NCI-H526 (cell line): Measurements from ENCODE around the gene OSBPL3.

Source experiments
- DNase-seq, 2 experiments: peaks; one replicate each; lab custom pipeline; 2025; lab: John Stamatoyannopoulos, UW

The OSBPL3 gene

GRCh38 chr7:24952464-24952863 is 27.5 kb downstream of the OSBPL3 start:
- DNase-seq, result no peak

DNA sequence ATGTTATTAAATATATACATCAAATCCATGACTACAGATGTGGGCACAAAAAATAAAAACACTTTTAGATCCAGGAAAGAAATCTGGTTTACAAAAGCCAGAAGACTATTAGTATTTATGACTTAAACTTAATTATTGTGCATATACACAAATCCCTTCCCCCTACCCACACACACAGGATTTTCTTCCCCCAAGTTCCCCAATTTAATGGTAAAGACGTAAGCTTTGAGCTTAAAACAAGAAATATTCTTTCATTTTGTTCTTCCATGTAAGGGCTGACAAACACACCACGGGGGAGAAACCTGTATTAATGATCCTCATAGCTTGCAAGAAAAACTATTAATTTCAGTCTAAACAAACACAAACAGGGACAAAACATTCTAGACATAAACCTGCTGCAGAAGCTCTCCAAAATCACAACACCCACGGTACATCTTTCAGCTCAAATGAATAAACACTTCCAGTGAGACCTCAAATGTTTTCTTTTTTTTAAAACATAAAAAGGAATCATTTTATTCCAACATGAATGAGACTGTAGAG is 28.5 kb downstream of the OSBPL3 start:
- no peak for DNase-seq

GRCh38 chr7:24949884-24950283 is 30.1 kb downstream of the OSBPL3 start:
- DNase-seq, result no peak

DNA sequence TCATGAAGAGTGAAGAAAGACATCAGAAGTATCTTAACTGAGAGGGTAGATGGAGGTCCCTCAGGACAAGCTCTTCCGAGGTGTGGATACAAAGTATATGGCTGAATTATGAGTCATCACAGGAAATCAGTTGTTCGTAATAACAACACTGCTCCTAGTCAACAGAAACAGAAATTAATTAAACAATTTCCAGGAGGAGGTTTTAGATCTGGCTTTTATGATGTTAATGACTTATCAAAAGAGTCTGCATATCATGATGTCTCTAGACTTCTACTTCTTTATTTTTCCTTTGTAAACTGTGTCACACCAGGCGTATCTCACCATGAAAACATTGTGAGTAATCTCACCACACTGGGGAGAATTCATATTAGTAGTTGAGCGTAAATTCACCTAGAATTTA is 31.2 kb downstream of the OSBPL3 start:
- DNase-seq, result no peak

DNA sequence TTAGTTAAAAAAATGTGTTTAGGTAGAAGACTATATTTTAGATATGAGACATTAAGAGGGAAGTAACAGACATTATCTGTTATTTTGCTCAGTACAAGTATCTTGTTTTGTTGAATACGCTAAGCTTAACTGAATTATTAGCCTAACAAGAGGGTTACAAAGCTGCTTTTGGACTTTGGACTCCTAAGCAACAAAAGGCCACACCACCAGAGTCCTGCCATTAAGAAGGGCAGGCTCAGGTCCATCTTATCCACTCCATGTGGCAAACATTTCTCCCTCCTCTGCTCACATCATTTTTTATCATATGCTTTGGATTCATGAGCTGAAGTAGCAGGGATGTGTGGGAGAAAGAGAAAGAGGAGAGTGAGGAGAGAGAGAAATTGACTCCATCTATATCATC is 33.5 kb downstream of the OSBPL3 start:
- no peak for DNase-seq

- DNase-seq, result no peak
Measured at GRCh38 chr7:24945899-24946298, 34.1 kb downstream of the OSBPL3 start.

DNA sequence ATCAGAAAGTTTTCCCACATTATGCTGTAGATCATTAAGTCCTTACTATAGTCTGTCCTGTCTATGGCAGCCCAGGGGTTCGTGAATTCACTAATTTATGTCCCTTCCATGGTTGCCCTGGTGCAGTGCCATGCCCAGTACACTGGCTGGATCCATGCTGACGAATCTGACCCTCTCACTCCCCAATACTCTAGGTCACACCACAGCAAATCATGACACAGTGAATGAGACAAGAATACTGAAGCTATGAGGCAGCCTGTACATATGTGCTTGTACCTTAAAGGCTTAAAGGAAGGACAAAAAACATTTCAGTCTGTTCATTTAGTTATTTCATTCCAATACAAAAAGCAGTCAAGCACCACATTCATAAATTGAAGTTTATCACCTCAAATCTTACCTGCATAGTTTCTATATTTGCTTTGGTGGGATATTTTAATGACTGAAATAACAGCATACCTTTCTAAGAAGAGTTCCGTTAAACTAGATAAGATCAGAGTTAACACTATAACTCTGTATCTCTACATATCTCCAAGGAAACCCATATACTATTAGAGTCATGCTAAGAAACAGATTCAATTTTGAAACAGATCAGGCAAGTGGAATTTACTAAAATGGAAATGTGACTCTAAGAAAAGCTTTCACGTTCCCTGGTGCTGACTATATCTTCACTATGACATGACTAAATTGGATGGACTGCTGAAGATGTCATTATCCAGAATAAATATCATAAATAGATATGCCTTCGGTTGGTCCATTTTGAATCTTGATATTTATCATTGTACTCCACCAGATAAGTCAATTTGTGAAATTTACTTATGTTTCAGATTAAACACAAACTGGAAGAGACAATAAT is 36.7 kb downstream of the OSBPL3 start:
- no peak for DNase-seq

DNA sequence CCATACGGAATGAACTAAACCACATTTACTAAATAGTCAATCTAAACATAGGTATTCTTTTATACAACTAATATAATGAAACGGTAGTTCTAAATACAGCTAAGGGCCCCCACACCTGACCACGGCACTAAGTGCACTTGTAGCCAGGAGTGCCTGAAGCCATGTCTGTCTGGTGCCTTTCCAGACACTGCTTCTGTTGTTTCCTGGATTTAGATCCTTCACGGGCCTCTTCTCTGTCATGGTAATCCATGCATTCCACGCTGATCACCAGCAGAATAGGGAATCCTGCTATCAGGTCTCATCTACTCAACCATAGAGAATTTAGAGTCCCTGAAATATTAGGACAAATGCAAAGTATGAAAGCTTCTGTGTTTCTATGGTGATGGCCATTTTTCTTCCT is 37.8 kb downstream of the OSBPL3 start:
- DNase-seq, result no peak

DNA sequence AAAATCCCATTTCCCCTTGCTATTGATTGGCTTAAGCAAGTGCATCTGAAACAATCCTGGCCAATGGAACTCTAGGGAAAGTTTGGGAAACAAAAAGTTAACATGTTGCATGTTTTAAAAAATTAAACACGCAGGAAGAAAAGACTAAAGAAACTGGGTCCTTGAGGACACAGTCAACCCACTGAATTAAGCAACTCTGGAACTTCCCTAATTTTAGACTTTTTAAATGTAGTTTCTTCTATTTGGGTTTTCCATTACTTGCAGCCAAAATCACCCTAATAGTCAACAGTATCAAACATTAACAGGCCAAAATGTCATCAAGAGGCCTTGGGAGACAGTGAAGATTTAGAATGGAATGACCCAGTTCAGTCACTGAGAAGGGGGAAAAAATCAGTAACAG is 40.6 kb downstream of the OSBPL3 start:
- no peak for DNase-seq

- no peak for DNase-seq
Measured at GRCh38 chr7:24936121-24936824, 43.7 kb downstream of the OSBPL3 start.

GRCh38 chr7:24933298-24933697 is 46.7 kb downstream of the OSBPL3 start:
- DNase-seq, result no peak

DNA sequence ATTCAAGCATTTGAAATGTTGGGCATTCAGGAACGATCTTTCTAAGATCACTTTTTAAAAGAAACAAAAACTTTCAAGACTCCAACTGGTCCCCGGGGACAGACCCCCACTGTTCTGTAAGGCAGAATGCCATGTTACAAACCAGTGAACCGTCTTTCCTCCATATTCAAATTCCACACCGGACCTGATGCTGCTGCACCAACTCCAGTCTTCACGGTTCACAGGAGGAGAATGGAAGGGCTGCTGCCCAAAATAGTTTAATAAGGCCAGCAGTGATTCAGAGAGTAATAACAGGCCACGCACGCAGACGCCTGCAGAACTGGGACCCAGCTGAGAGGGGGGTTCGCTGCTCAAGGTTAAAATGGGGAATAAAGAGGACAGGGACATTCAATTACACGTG is 47.2 kb downstream of the OSBPL3 start:
- no peak for DNase-seq

GRCh38 chr7:24932389-24932788 is 47.6 kb downstream of the OSBPL3 start:
- no peak for DNase-seq

DNA sequence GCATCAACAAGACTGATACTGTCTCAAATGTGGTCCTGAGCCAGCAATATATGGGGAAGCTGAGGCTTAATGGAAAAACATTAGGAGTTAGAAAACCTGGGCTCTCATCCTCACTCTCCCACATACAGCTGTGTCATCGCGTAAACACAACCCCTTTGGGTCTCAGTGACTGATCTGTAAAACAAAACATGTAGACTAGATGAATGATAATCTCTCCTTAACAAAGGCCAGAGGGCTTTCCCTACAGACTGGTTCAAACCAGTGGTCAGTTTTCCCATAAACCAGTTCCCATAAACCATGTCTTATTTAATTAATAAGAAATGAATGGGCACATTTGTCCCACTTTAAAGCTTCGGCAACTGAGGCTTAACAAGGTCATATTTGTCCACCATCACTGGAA is 48.1 kb downstream of the OSBPL3 start:
- DNase-seq, result no peak

DNA sequence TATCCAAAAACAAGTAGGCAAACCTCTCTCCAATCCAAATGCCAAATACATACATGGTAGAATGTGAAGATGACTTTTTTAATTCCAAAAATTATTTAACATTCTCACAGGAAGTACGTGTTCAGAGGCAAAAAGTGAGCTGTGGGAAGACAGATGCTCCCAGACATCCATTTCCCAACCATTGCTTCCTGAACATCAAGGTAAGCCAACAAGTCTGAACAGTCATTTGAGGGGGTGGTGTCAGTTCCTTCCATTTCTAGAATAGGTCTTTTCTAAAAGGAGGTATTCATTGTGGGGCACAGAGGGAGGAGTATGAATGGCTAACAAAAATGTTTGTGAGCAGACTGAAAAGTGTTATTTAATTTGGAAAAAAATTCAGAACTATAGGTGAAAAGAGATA is 49.1 kb downstream of the OSBPL3 start:
- DNase-seq, result no peak

GRCh38 chr7:24926623-24927524 is 53.1 kb downstream of the OSBPL3 start:
- no peak for DNase-seq

GRCh38 chr7:24924375-24924774 is 55.6 kb downstream of the OSBPL3 start:
- DNase-seq, result no peak

DNA sequence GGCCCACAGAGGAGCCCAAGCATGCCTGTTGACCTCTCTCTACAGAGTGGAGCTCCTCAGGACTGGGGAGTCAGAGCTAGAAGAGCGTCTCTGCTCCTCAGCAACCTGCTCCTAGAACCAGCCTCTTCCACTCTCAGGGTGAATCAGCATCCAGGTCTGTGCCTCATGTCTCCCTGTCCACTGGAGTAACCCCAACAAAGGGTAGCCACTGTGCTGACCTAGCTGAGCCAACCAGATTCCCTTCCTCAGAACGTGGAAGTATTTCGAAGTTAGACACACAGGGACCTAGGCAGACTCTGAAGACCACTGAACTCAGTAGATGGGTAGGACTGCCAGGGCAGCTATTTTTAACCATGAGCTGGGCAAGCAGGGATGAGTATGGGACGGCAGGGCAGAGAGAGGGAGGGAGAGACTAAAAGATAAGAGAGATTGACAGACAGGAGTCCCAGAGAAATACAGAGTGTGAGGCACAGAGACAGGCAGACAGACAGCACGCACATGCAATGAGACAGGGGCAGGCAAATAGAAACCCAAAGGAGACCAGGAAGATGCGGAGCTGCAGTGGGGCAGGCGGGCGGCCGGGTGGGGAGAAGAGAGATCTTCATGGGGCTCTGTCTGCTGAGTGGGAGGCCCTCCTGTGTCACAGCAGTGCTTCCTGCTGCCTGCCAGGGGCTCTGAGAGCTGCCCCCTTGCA is 56.7 kb downstream of the OSBPL3 start:
- DNase-seq, result no peak

- no peak for DNase-seq
Measured at GRCh38 chr7:24922099-24922773, 57.7 kb downstream of the OSBPL3 start.

DNA sequence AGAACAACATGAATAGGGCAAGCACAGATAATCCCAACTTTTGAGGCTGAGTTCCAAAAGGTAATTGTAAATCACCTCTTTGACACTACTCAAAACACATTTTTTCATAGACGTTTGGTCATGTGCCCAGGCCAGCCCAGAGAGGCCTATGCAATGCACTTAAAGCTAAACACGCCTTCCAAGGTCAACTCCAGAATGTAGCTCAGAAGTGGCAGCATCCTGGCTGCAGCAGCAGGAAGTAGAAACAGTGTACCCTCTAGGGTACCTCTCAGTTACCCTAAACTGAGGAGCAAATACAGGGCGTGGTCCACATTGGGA is 58.7 kb downstream of the OSBPL3 start:
- no peak for DNase-seq
